AG10803 (cell line): ENCODE results near the gene DHRS4.

Experiments
- DNase-seq: peaks from one replicate; pipeline ENCODE4 v3.0.0; 2010; ENCODE audit warnings: low read depth
- H3K4me3 ChIP-seq: 2 replicates; pipeline ENCODE4 v1.5.1; 2011; ENCODE audit warnings: mild to moderate bottlenecking, low read length, control low read depth
- CTCF ChIP-seq: conservative IDR thresholded peaks from 2 replicates; pipeline ENCODE4 v1.5.1; 2011; ENCODE audit warnings: mild to moderate bottlenecking, low read length, control low read depth, inconsistent platforms

DHRS4 gene

GRCh38 chr14:23933108-23933741, 20.3 kb upstream of the DHRS4 start:
- no peak for TF ChIP-seq CTCF
- DNase-seq, result no peak
- no peak overlapping the region for H3K4me3 ChIP-seq

GRCh38 chr14:23933742-23934128, 19.8 kb upstream of the DHRS4 start:
- TF ChIP-seq CTCF, result no peak
- no peak overlapping the region for H3K4me3 ChIP-seq
- DNase-seq, result no peak

GRCh38 chr14:23935158-23935557, 18.4 kb upstream of the DHRS4 start:
- DNase-seq, result no peak
- H3K4me3 ChIP-seq, result no peak overlapping the region

GRCh38 chr14:23936084-23936829, 17.3 kb upstream of the DHRS4 start:
- H3K4me3 ChIP-seq, result no peak overlapping the region
- DNase-seq, result no peak
- no peak for TF ChIP-seq CTCF

More at GRCh38 chr14:23935158-23935557, 18.4 kb upstream of the DHRS4 start:
- TF ChIP-seq CTCF, result no peak

- TF ChIP-seq CTCF, result no peak
- no peak overlapping the region for H3K4me3 ChIP-seq
- DNase-seq, result no peak
Measured at GRCh38 chr14:23937203-23937602, 16.4 kb upstream of the DHRS4 start.

GRCh38 chr14:23938823-23939222, 14.7 kb upstream of the DHRS4 start:
- H3K4me3 ChIP-seq, result no peak overlapping the region
- no peak for DNase-seq
- no peak for TF ChIP-seq CTCF
